ENCODE data around the gene C21orf91. TPM values are rescaled to one million over a fixed set of nuclear protein-coding genes. Genes with fewer than 3 reads are reported as not detected.

Gene C21orf91
- total and polyA plus RNA-seq, 9 of the 15 experiments (the other 6 are each of a cell fraction or from before 2014, with no cell fraction given) = 3.9 to 14.1 (median 12.1) TPM

- Histone ChIP-seq H3K9me3 (replicated peaks; ENCODE audit: control insufficient read depth, insufficient read depth, low read depth, low read length) (no peaks in the 10 kb centered on the region), H3K27me3 (ENCODE audit: control insufficient read depth in 2 of 2, insufficient read depth in 2 of 2, low read length in 2 of 2) (no peaks in the 10 kb centered on the region), H3K4me2 (ENCODE audit: insufficient read depth, low read length) (no peak overlapping the region), H3K9me1 (ENCODE audit: control insufficient read depth, insufficient read depth, low read length) (no peaks in the 10 kb centered on the region), H2AFZ (ENCODE audit: low read depth, low read length) (no peak overlapping the region), H3K4me1 (replicated peaks in 1 of 2; ENCODE audit: control insufficient read depth in 2 of 2, insufficient read depth in 2 of 2, low read length in 2 of 2) (no peaks in the 10 kb centered on the region), H3K36me3 (ENCODE audit: control insufficient read depth, insufficient read depth, low read length) (peaks cover 37% of the 10 kb centered on the region; the same call in 2 of the 3 replicates), H3K27ac (ENCODE audit: extremely low read depth, low read depth, low read length) (no peak overlapping the region), H3K79me2 (ENCODE audit: control insufficient read depth, insufficient read depth, low read length) (peaks cover 5% of the 10 kb centered on the region; the same call in 1 of the 3 replicates), H3K9ac (ENCODE audit: insufficient read depth in 1 of 2, low read depth in 2 of 2, low read length in 2 of 2) (no peak overlapping the region), H3K4me3 (no peak overlapping the region), H4K20me1 (replicated peaks; ENCODE audit: control insufficient read depth, insufficient read depth, low read length) (no peaks in the 10 kb centered on the region)
- no TSS peak for BruUV-seq (replicated peaks)
- no peak for ATAC-seq
- ChIA-PET CTCF (ENCODE audit: low intra/inter-chr PET ratio) (no interaction called here), POLR2A (no interaction called here)
- in situ Hi-C loops (cut with MboI) (no loop called here), intact Hi-C loops (cut with micrococcal nuclease) (no loop called here)
- no peak for DNase-seq (ENCODE audit: extremely low read depth in 1 of 4, low spot score in 3 of 4)
- 90% methylated on average over 2 of the region's 2 CpGs for WGBS (ENCODE audit: insufficient coverage, low coverage, missing lambda C conversion rate)
- no peak for FAIRE-seq
- TF ChIP-seq ZBTB33 (CRISPR knock-in tag; IDR thresholded peaks at IDR 0.05) (no peak), PRMT5 (CRISPR knock-in tag; IDR thresholded peaks at IDR 0.05) (no peak), ZNF75A (CRISPR knock-in tag; IDR thresholded peaks at IDR 0.05) (no peak), ZNF511 (CRISPR knock-in tag; IDR thresholded peaks at IDR 0.05) (no peak), E2F3 (CRISPR knock-in tag; IDR thresholded peaks at IDR 0.05) (no peak)
Observed at GRCh38 chr21:17798796-17799195, 20.4 kb downstream of the C21orf91 start.
